Activated CD4-positive, CD25-positive, alpha-beta regulatory T cell treated with anti-CD3 and anti-CD28 coated beads, Interleukin-2, amount 50 U/mL, for 72 hours (primary cell): ENCODE results near the gene PPP1R3F.
"Not testable (repeated sequence)": the region's sequence is repeated elsewhere in the genome, so short reads cannot be mapped to it uniquely, and the experiment has no call there.

Source experiments
- DNase-seq: peaks from one replicate; pipeline ENCODE4 v3.0.0; 2021

Gene PPP1R3F

GRCh38 chrX:49276671-49277534, 7.3 kb downstream of the PPP1R3F start:
- DNase-seq, result no peak

GRCh38 chrX:49277535-49277830, 7.9 kb downstream of the PPP1R3F start:
- DNase-seq, result no peak

DNA sequence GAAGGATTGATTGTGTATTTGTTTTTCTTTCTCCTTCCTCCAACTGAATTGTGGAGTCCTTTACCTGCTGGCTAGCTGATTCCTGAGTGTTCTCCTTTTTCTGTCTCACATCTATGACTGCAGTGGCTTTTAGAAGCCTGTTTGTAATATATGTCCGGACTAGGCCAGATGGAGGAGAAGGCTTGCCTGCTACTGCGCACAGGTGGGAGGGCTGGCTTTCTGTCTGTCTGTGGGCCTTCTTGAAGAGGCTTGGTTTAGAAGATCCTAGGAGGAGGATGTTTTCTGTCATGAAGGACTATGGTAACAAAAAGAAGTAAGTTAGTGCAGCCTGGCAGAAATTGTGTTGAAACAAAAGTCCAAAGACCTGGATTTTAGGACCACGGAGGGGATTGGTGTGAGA, 8.5 kb downstream of the PPP1R3F start:
- no peak for DNase-seq

DNA sequence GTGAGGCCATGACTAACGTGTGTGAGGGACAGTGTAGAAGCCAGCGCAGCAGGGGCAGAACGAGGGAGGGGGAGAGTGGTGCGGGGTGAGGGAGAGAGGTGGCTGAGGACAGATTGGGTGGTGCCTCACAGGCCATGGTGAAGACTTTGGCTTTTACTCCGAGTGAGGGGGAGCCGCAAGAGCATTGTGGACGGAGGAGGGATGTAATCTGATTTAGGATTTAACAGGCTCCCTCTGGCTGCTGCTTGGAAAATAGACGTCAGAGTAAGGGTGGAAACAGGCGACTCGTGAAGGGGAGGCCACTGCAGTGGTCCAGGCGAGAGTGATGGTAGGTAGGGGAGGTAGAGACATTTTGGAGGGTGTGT, 13.0 kb downstream of the PPP1R3F start:
- DNase-seq, result no peak

DNA sequence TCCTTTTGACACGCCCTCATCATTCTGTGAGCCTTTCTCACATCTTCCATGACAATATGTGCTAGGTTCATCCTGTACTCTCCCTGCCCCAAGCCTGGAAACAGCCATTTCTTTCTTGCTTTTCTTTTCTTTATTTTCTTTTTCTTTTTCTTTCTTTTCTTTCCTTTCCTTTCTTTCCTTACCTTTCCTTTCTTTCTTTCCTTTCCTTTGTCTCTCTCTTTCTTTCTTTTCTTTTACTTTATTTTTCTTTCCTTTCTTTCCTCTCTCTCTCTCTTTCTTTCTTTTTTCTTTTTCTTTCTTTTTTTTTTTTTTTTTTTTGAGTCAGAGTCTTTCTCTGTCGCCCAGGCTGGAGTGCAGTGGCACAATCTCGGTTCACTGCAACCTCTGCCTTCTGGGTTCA, 14.6 kb downstream of the PPP1R3F start:
- DNase-seq, result no peak

- DNase-seq, result no peak
Observed at GRCh38 chrX:49286136-49286535, 16.5 kb downstream of the PPP1R3F start.

DNA sequence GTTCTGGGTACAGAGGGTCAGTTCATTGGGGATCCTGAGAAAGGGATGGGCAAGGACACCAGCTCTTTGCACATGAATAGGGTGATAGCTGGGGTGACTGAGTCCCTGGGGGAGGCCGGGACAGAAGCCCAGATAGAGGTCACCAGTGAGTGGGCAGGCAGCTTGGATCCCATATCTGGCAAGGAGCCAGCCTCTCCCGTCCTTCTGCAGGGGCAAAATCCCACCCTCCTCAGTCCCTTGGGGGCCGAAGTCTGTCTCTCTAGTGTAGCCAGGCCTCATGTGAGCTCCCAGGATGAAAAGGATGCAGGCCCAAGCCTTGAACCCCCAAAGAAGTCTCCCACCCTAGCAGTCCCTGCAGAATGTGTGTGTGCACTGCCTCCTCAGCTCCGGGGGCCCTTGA, 17.0 kb downstream of the PPP1R3F start:
- no peak for DNase-seq

- no peak for DNase-seq
Observed at GRCh38 chrX:49287665-49288064, 18.1 kb downstream of the PPP1R3F start.

DNA sequence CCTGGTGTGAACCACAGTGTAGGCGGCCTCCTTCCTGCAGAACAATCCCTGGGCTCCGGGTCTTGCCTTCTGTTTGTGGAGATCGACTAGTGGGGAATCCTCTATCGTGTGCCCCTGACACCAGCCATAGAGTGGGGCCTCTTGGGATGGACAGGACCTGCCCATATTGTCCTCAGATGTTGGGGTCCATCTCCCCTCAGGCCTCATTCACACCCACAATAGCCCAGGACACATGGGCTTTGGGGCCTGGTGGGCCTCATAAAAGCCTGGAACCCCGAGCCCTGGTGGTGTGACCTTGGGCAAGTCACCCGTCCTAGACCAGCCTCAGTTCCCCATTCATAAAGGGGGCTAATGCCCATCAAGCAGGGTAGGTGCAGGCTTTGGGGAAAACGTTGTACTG, 20.6 kb downstream of the PPP1R3F start:
- DNase-seq, result no peak

GRCh38 chrX:49291615-49292337, 22.2 kb downstream of the PPP1R3F start:
- peak; percentile 75 for DNase-seq

DNA sequence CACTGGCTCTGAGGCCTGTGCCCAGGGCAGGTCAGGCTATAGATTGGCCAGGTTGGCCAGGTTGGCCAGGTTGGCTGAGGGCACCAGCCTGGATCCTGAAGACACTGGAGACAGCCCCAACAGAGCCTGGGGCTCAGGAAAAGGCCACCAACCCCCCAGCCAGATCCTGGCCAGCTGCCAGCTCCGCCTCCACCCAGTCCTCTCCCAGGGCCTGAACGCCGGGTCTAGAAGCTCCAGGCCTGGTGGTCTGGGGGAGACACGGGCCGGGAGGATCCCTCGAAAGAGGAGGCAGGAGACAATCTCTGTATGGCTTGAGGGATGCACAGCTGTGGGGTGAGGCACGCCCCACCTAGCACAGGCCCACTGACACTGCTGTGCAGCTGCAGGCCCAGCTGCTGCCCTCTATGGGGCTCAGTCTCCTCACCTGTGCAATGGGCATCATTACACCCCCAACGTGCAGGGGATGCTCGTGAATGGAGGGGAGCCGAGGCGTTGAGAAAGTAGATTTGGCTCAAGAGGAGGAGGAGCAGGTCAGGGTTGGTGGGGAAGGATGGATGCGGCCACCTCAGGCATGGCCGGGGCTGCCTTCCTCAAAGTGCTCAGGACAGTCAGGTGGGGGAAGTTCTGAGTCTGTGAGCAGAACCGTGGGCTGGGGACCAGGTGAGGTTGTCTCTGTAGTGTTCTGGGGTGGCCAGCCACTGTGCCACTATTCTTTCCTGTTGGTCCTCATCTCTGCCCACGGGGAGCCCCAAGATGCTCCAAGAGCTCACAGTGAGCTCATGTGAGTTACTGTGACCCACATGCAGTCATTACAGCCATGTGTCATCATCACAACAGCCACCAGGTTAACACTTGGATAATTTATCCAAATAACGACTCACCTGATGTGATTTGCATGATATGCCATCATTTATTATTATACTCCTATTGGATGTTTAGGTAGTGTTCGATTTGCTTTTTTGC, 23.1 kb downstream of the PPP1R3F start:
- DNase-seq, result no peak

- not testable (repeated sequence) for DNase-seq
Observed at GRCh38 chrX:49299293-49299692, 29.7 kb downstream of the PPP1R3F start.

DNA sequence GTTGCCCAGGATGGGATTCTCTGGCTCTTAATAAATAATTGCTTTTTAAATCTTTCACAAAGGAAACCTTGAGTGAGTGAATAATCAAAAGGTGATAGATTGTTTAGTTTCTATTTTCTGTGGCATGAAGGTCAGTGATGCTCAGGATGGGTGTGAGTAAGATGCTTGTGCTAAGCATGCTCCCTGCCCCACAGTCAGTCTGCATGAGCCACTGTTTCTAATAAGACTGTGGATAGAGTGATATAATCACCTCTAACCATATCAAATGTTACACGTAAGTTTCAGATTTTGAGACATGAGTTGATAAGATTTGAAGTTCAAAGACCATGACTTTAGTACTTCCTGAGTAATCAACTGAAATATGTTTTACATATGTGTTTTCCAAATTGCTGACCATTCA, 31.1 kb downstream of the PPP1R3F start:
- no peak for DNase-seq

DNA sequence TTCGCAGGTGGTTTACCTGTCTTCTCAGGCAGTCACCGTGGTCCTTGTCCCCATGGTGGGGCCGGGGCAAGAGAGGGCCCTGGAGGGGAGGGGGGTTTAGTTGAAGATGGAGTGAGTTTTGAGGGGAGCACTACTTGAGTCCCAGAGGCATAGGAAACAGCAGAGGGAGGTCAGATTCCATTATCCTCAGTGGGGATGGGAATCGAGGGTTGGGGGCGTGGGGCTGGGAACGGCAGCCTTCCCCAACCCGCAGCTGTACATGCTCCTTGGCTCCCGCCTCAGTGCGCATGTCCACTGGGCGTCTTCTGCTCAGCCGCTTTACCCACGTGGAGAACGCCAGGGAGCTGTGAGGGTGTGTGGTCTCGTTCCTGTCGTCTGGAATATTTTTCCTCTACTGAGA, 33.8 kb downstream of the PPP1R3F start, which contains the start of gene GAGE10:
Gene GAGE10 (plus strand): TSS at position 301 of the 400 bp plus-strand sequence. CDS start 1,214 bp downstream, outside the sequence.
- DNase-seq, result no peak

- not testable (repeated sequence) for DNase-seq
Observed at GRCh38 chrX:49307775-49308174, 38.2 kb downstream of the PPP1R3F start.

GRCh38 chrX:49308604-49309269, 39.1 kb downstream of the PPP1R3F start:
- no peak for DNase-seq

DNA sequence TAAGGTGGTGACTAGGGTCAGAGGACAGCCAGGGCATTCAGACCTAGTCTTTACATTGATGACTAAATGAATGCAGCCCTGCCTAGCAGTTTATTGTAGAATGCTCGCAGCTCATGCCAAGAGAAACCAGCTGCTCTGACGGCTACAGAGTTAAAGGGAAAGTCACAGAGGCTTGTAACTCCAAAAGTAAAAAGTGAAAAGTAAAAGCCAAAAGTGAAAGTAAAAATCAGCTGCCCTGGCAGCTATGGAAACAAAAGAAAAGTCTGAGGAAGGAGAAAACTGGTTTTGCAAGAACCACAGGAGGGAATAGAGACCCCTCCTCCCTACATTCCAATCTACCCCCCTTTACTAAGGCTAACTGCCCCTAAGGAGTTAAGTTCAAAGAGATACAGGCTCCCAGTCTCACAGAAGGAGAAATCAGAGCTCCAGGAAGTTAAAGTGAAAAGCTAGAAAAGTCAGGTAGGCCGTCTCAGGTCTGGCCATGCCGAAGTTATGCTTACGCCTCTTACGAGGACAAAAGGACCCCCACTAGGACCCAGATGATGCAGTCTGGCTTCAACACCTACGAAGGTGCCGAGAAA, 39.9 kb downstream of the PPP1R3F start:
- no peak for DNase-seq

GRCh38 chrX:49310371-49310770, 40.8 kb downstream of the PPP1R3F start:
- no peak for DNase-seq

DNA sequence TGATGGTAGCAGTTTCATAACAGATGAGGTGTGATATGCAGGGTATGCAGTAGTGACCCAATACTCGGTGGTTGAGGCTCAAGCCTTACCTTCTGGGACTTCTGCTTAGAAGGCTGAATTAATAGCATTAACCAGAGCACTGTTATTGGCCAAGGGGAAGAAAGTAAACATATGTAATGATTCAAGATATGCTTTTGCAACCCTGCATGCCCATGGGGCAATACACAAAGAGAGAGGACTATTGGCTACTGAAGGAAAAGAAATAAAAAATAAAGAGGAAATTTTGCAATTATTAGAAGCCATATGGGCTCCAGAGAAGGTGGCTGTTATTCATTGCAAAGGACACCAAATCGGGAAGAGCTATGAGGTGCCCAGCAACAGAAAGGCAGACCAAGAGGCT, 42.6 kb downstream of the PPP1R3F start:
- DNase-seq, result no peak

- DNase-seq, result no peak
Observed at GRCh38 chrX:49316085-49316484, 46.5 kb downstream of the PPP1R3F start.

DNA sequence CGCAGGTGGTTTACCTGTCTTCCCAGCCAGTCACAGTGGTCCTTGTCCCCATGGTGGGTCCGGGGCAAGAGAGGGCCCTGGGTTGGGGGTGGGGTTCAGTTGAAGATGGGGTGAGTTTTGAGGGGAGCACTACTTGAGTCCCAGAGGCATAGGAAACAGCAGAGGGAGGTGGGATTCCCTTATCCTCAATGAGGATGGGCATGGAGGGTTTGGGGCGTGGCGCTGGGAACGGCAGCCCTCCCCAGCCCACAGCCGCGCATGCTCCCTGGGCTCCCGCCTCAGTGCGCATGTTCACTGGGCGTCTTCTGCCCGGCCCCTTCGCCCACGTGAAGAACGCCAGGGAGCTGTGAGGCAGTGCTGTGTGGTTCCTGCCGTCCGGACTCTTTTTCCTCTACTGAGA, 52.1 kb downstream of the PPP1R3F start, which contains the start of gene GAGE12J:
Gene GAGE12J (plus strand): TSS at position 301 of the 400 bp plus-strand sequence. CDS start 1,157 bp downstream, outside the sequence.
- DNase-seq, result not testable (repeated sequence)

DNA sequence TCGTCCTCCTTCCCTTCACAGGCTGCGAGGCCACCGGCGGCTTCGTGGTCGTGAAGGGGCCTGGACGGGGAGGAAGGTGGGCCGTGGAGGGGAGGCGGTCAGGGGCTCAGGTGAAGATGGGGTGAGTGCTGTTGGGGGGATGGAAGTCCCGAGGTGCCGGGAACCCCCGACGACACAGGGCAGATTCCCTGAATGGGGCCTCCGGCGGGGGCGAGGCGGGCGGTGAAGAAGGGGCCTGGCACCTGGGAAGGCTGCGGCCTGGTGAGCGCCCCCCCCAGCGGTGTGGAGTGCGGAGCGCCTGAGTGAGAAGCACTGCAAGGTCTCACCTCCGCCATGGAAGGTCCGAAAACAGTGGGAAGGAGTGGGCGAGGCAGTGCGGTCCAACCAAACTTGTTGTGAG, 52.7 kb downstream of the PPP1R3F start:
- not testable (repeated sequence) for DNase-seq
